Measurements from ENCODE around the gene SLC39A11.

The SLC39A11 gene

GRCh38 chr17:72969293-72969906 is 123.1 kb downstream of the SLC39A11 start:
- Histone ChIP-seq H3K79me2 (ENCODE audit: insufficient read depth, low read depth) (no peaks in the 10 kb centered on the region), H3K4me3 (IDR thresholded peaks at IDR 0.05; ENCODE audit: insufficient read depth, low read depth, low read length) (no peak overlapping the region), H3K27me3 (ENCODE audit: insufficient read depth, low read depth) (no peaks in the 10 kb centered on the region), H3K4me2 (no peak overlapping the region), H3K4me1 (ENCODE audit: low read depth, poor library complexity, severe bottlenecking) (no peaks in the 10 kb centered on the region), H3K27ac (no peak overlapping the region), H3K9ac (no peak overlapping the region), H4K20me1 (ENCODE audit: insufficient read depth) (no peaks in the 10 kb centered on the region), H2AFZ (ENCODE audit: low read depth) (no peak overlapping the region), H3K36me3 (ENCODE audit: insufficient read depth) (no peaks in the 10 kb centered on the region)
- no peak for TF ChIP-seq CTCF (conservative IDR thresholded peaks at IDR 0.05; ENCODE audit: low read depth, low read length)

GRCh38 chr17:72968798-72969197 is 123.7 kb downstream of the SLC39A11 start:
- Histone ChIP-seq H3K27me3 (ENCODE audit: insufficient read depth, low read depth) (no peaks in the 10 kb centered on the region), H2AFZ (ENCODE audit: low read depth) (no peak overlapping the region), H3K79me2 (ENCODE audit: insufficient read depth, low read depth) (no peaks in the 10 kb centered on the region), H3K36me3 (ENCODE audit: insufficient read depth) (no peaks in the 10 kb centered on the region), H3K4me3 (IDR thresholded peaks at IDR 0.05; ENCODE audit: insufficient read depth, low read depth, low read length) (no peak overlapping the region), H4K20me1 (ENCODE audit: insufficient read depth) (no peaks in the 10 kb centered on the region), H3K4me2 (no peak overlapping the region), H3K9ac (no peak overlapping the region), H3K27ac (no peak overlapping the region), H3K4me1 (ENCODE audit: low read depth, poor library complexity, severe bottlenecking) (no peaks in the 10 kb centered on the region)
- no peak for TF ChIP-seq CTCF (conservative IDR thresholded peaks at IDR 0.05; ENCODE audit: low read depth, low read length)

- Histone ChIP-seq H3K27me3 (ENCODE audit: insufficient read depth, low read depth) (no peaks in the 10 kb centered on the region), H3K36me3 (ENCODE audit: insufficient read depth) (no peaks in the 10 kb centered on the region), H3K4me2 (no peak overlapping the region), H3K79me2 (ENCODE audit: insufficient read depth, low read depth) (no peaks in the 10 kb centered on the region), H3K4me1 (ENCODE audit: low read depth, poor library complexity, severe bottlenecking) (no peaks in the 10 kb centered on the region), H3K27ac (no peak overlapping the region), H4K20me1 (ENCODE audit: insufficient read depth) (no peaks in the 10 kb centered on the region), H2AFZ (ENCODE audit: low read depth) (no peak overlapping the region), H3K9ac (no peak overlapping the region), H3K4me3 (IDR thresholded peaks at IDR 0.05; ENCODE audit: insufficient read depth, low read depth, low read length) (no peak overlapping the region)
- no peak for TF ChIP-seq CTCF (conservative IDR thresholded peaks at IDR 0.05; ENCODE audit: low read depth, low read length)
Observed at GRCh38 chr17:72967977-72968585, 124.4 kb downstream of the SLC39A11 start.

- no peaks in the 10 kb centered on the region for H3K27me3 ChIP-seq (ENCODE audit: insufficient read depth, low read depth)
- no peak overlapping the region for H2AFZ ChIP-seq (ENCODE audit: low read depth)
- no peaks in the 10 kb centered on the region for H4K20me1 ChIP-seq (ENCODE audit: insufficient read depth)
- no peak overlapping the region for H3K27ac ChIP-seq
- no peaks in the 10 kb centered on the region for H3K36me3 ChIP-seq (ENCODE audit: insufficient read depth)
- H3K79me2 ChIP-seq (ENCODE audit: insufficient read depth, low read depth): no peaks in the 10 kb centered on the region
- H3K9ac ChIP-seq: no peak overlapping the region
- TF ChIP-seq CTCF (conservative IDR thresholded peaks at IDR 0.05; ENCODE audit: low read depth, low read length): no peak
- H3K4me3 ChIP-seq (IDR thresholded peaks at IDR 0.05; ENCODE audit: insufficient read depth, low read depth, low read length): no peak overlapping the region
- H3K4me2 ChIP-seq: no peak overlapping the region
- H3K4me1 ChIP-seq (ENCODE audit: low read depth, poor library complexity, severe bottlenecking): no peaks in the 10 kb centered on the region
Observed at GRCh38 chr17:72967277-72967970, 125.1 kb downstream of the SLC39A11 start.
